H1 (cell line): ENCODE results near the gene VWA5A. TPM values are rescaled to one million over a fixed set of nuclear protein-coding genes. Genes with fewer than 3 reads are reported as not detected.

Experiments
- CTCF ChIA-PET: fragments of 300-600 bp; sonication (Branson Sonifier 250); formaldehyde crosslinking; loops from one replicate; lab custom pipeline; 2021; ENCODE audit not compliant: partially characterized antibody; lab: Charles Lee
- POLR2A ChIA-PET: fragments of 300-600 bp; sonication (Branson Sonifier 250); formaldehyde crosslinking; loops from one replicate; lab custom pipeline; 2021; ENCODE audit warnings: inconsistent platforms; ENCODE audit not compliant: partially characterized antibody; lab: Charles Lee
- DNase-seq, 2 experiments: peaks; one replicate each; pipeline versions ENCODE4 v3.0.0 to v3.0.0-alpha.2; 2010 to 2022; ENCODE audit warnings: low spot score in 2 of 2, low read depth in 1 of 2, mixed read lengths in 1 of 2
- FAIRE-seq: peaks from 2 replicates; lab custom pipeline; 2011; peaks lifted over from hg19 to GRCh38; lab: Jason Lieb, UNC
- H2AFZ ChIP-seq: 2 replicates; pipeline ENCODE4 v1.8.1; 2012; ENCODE audit warnings: low read length, inconsistent platforms
- H2AK5ac ChIP-seq: 2 replicates; pipeline ENCODE4 v1.6.1; 2013; ENCODE audit warnings: low read depth, low read length
- H2BK120ac ChIP-seq: replicated peaks from 2 replicates; pipeline ENCODE3; 2013; ENCODE audit warnings: low read depth, low read length, inconsistent platforms
- H2BK12ac ChIP-seq: 2 replicates; pipeline ENCODE4 v1.6.1; 2013; ENCODE audit warnings: low read depth, low read length
- H2BK15ac ChIP-seq: 2 replicates; pipeline ENCODE4 v1.6.1; 2013; ENCODE audit warnings: low read length
- H2BK20ac ChIP-seq: 2 replicates; pipeline ENCODE4 v1.6.1; 2013; ENCODE audit warnings: low read length
- H2BK5ac ChIP-seq: 2 replicates; pipeline ENCODE4 v1.6.1; 2013; ENCODE audit warnings: low read depth, low read length
- H3K14ac ChIP-seq: 2 replicates; pipeline ENCODE4 v1.6.1; 2013; ENCODE audit warnings: inconsistent platforms; ENCODE audit not compliant: insufficient read length
- H3K18ac ChIP-seq: 2 replicates; pipeline ENCODE4 v1.6.1; 2013; ENCODE audit warnings: low read length; ENCODE audit errors: extremely low read depth
- H3K23ac ChIP-seq: 2 replicates; pipeline ENCODE4 v1.6.1; 2013; ENCODE audit warnings: inconsistent platforms; ENCODE audit not compliant: insufficient read length
- H3K23me2 ChIP-seq: 2 replicates; pipeline ENCODE4 v1.6.1; 2013; ENCODE audit warnings: low read depth, low read length
- H3K27ac ChIP-seq: 2 replicates; pipeline ENCODE4 v1.6.1; 2011; ENCODE audit warnings: low read depth, low read length, inconsistent platforms
- H3K27me3 ChIP-seq, 4 experiments: replicated peaks in 1 of 4; 1 replicate in 1 of 4; 2 replicates in 3 of 4; pipeline versions ENCODE4 v1.6.1 to v1.8.1; 2011 to 2013; ENCODE audit warnings: low read length in 3 of 4, mild to moderate bottlenecking in 3 of 4, inconsistent platforms in 2 of 4, mixed read lengths in 2 of 4, moderate library complexity in 1 of 4; ENCODE audit not compliant: control insufficient read depth in 3 of 4, insufficient read depth in 3 of 4; ENCODE audit errors: extremely low read depth in 1 of 4
- H3K36me3 ChIP-seq, 4 experiments: 2 replicates each; pipeline versions ENCODE4 v1.6.1 to v1.8.1; 2011 to 2013; ENCODE audit warnings: mild to moderate bottlenecking in 4 of 4, low read length in 3 of 4, moderate library complexity in 2 of 4, control low read depth in 1 of 4, inconsistent platforms in 1 of 4; ENCODE audit not compliant: insufficient read depth in 4 of 4, control insufficient read depth in 2 of 4
- H3K4ac ChIP-seq: replicated peaks from 2 replicates; pipeline ENCODE3; 2013; ENCODE audit warnings: low read length, low read depth, mixed read lengths, inconsistent platforms; ENCODE audit not compliant: insufficient read length
- H3K4me1 ChIP-seq, 4 experiments: replicated peaks in 1 of 4; 1 replicate in 1 of 4; 2 replicates in 3 of 4; pipeline versions ENCODE4 v1.6.1 to v1.8.1; 2011 to 2013; ENCODE audit warnings: low read length in 3 of 4, inconsistent platforms in 2 of 4, mixed read lengths in 1 of 4; ENCODE audit not compliant: insufficient read depth in 4 of 4, control insufficient read depth in 3 of 4
- H3K4me2 ChIP-seq, 2 experiments: 2 replicates each; pipeline versions ENCODE4 v1.6.1 to v1.8.1; 2011 to 2013; ENCODE audit warnings: low read depth in 2 of 2, low read length in 2 of 2, control low read depth in 1 of 2, inconsistent platforms in 1 of 2, mild to moderate bottlenecking in 1 of 2; ENCODE audit not compliant: insufficient read depth in 1 of 2
- H3K4me3 ChIP-seq, 4 experiments: fragments of 200-600, 300-600 bp in 1 of 4; sonication (generic), shearing (Covaris generic), sonication (Bioruptor Twin) in 1 of 4; 2 replicates each; pipeline versions ENCODE4 v1.5.1 to v1.8.1; 2011 to 2016; ENCODE audit warnings: low read length in 4 of 4, low read depth in 3 of 4, control low read depth in 2 of 4, inconsistent platforms in 2 of 4, mild to moderate bottlenecking in 2 of 4, mixed read lengths in 1 of 4, moderate library complexity in 1 of 4; ENCODE audit not compliant: insufficient read depth in 2 of 4; ENCODE audit errors: extremely low read depth in 1 of 4
- H3K56ac ChIP-seq: replicated peaks from 2 replicates; pipeline ENCODE3; 2013; ENCODE audit warnings: low read depth, mild to moderate bottlenecking, mixed read lengths, low read length, inconsistent platforms; ENCODE audit not compliant: insufficient read length
- H3K79me1 ChIP-seq: 2 replicates; pipeline ENCODE4 v1.6.1; 2013; ENCODE audit warnings: low read depth, low read length, control low read depth
- H3K79me2 ChIP-seq, 2 experiments: 2 replicates each; pipeline versions ENCODE4 v1.6.1 to v1.8.1; 2012 to 2013; ENCODE audit warnings: low read length in 2 of 2, mild to moderate bottlenecking in 2 of 2, inconsistent platforms in 1 of 2; ENCODE audit not compliant: insufficient read depth in 2 of 2, control insufficient read depth in 1 of 2
- H3K9ac ChIP-seq, 4 experiments: replicated peaks in 1 of 4; 1 replicate in 1 of 4; 2 replicates in 3 of 4; pipeline versions ENCODE4 v1.6.1 to v1.8.1; 2011 to 2013; ENCODE audit warnings: low read depth in 3 of 4, low read length in 3 of 4, control low read depth in 2 of 4, mild to moderate bottlenecking in 2 of 4, moderate library complexity in 2 of 4, inconsistent platforms in 1 of 4; ENCODE audit errors: extremely low read depth in 1 of 4
- H3K9me3 ChIP-seq, 2 experiments: 2 replicates each; pipeline versions ENCODE4 v1.6.1 to v1.8.1; 2012 to 2013; ENCODE audit warnings: mild to moderate bottlenecking in 2 of 2, moderate library complexity in 2 of 2, control low read depth in 1 of 2, inconsistent platforms in 1 of 2, low read depth in 1 of 2, low read length in 1 of 2, mixed read lengths in 1 of 2; ENCODE audit not compliant: insufficient read depth in 2 of 2
- H4K20me1 ChIP-seq, 2 experiments: replicated peaks in 1 of 2; 2 replicates each; pipeline versions ENCODE3 to v1.8.1; 2011 to 2013; ENCODE audit warnings: inconsistent platforms in 2 of 2, low read length in 2 of 2, mild to moderate bottlenecking in 1 of 2; ENCODE audit not compliant: insufficient read depth in 2 of 2, control insufficient read depth in 1 of 2
- H4K5ac ChIP-seq: 2 replicates; pipeline ENCODE4 v1.6.1; 2013; ENCODE audit warnings: low read length, low read depth, mixed read lengths, inconsistent platforms; ENCODE audit not compliant: insufficient read length
- H4K8ac ChIP-seq: 2 replicates; pipeline ENCODE4 v1.8.0; 2013; ENCODE audit warnings: mild to moderate bottlenecking, moderate library complexity, low read length, inconsistent platforms; ENCODE audit not compliant: insufficient read depth; ENCODE audit errors: extremely low read depth
- H4K91ac ChIP-seq: replicated peaks from 2 replicates; pipeline ENCODE3; 2013; ENCODE audit warnings: low read length, mixed read lengths, inconsistent platforms; ENCODE audit not compliant: insufficient read length
- CREB1 ChIP-seq: IDR thresholded peaks from 2 replicates; pipeline ENCODE4 v1.6.1; 2012; ENCODE audit warnings: inconsistent platforms
- GABPA ChIP-seq: IDR thresholded peaks from 2 replicates; pipeline ENCODE4 v1.6.1; 2011; ENCODE audit warnings: mild to moderate bottlenecking, low read length, moderate library complexity, borderline replicate concordance; ENCODE audit not compliant: insufficient read depth
- POLR2A ChIP-seq, 2 experiments: IDR thresholded peaks; 1 replicate in 1 of 2; 2 replicates in 1 of 2; pipeline ENCODE4 v1.6.1; 2011; ENCODE audit warnings: low read depth in 2 of 2, low read length in 2 of 2, mild to moderate bottlenecking in 2 of 2; ENCODE audit errors: control extremely low read depth in 1 of 2
- SIX5 ChIP-seq: IDR thresholded peaks from 2 replicates; pipeline ENCODE4 v1.6.1; 2011; ENCODE audit warnings: mild to moderate bottlenecking, low read depth, low read length
- SP4 ChIP-seq: IDR thresholded peaks from 2 replicates; pipeline ENCODE4 v1.6.1; 2012; ENCODE audit warnings: low read length, inconsistent platforms
- TAF1 ChIP-seq: IDR thresholded peaks from 2 replicates; pipeline ENCODE4 v1.6.1; 2011; ENCODE audit warnings: mild to moderate bottlenecking, low read depth, low read length
- WGBS, 2 experiments: shearing (Covaris generic) in 1 of 2; methylation state at CpG; one replicate each; pipeline versions ENCODE4 v1.1.6 to v1.1.7; 2013 to 2015; ENCODE audit warnings: low lambda C conversion rate in 2 of 2, mixed read lengths in 2 of 2, inconsistent platforms in 1 of 2, low coverage in 1 of 2, missing lambda C conversion rate in 1 of 2; ENCODE audit not compliant: insufficient replicate concordance in 2 of 2, insufficient coverage in 1 of 2, insufficient read length in 1 of 2; ENCODE audit errors: extremely low coverage in 1 of 2, missing lambda C conversion rate in 1 of 2; 5-methylcytosine and 5-hydroxymethylcytosine counted together
- polyA plus RNA-seq, 7 experiments: library from polyadenylated mRNA; depleted of rRNA in 3 of 7; stranded (reverse) in 5 of 7; unstranded in 2 of 7; fragments of >200 nt in 5 of 7; fragments of 200-250 nt in 2 of 7; gene quantifications; 1 replicate in 5 of 7; 2 replicates in 1 of 7; 4 replicates in 1 of 7; pipeline versions ENCODE4 v1.2.1 to v1.2.3, GENCODE V29; 2011 to 2013; ENCODE audit warnings: missing spikeins in 2 of 7, mixed read lengths in 2 of 7
- total RNA-seq: library from RNA; stranded (reverse); fragmentation: NEBNext Ultra II Directional; extraction: Animal tissue kit (Norgen Biotek cat#: 25700); gene quantifications from 2 replicates; pipeline ENCODE4 v1.2.1, GENCODE V29; 2021

The VWA5A gene
- total and polyA plus RNA-seq, 2 of the 8 experiments (the other 6 are each of a cell fraction or from before 2014, with no cell fraction given) = 12.5 to 20.4 TPM

DNA sequence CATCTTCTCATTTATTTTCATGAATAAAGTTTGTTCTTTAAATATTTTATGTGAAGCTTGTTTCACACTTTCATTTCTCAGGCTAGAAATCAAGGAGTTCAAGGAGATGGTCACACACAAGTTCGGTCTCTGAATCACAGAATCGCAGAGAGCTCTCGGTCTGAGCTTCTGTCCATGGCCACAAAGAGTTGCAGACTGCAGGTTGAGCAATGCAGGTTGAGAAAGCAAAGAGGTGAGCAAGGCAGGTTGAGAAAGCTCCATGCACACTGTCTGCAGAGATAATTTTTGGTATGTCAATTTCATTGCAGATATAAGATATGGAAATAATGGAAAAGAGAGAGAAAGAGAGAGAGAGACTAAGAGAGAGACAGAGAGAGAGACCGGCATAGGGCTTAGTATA is 32.9 kb upstream of the VWA5A start:
- Histone ChIP-seq H2BK5ac (no peak overlapping the region), H3K4me3 (no peak overlapping the region), H4K20me1 (no peaks in the 10 kb centered on the region), H3K9me3 (no peaks in the 10 kb centered on the region), H3K79me1 (no peaks in the 10 kb centered on the region), H3K18ac (no peak overlapping the region), H3K23me2 (no peaks in the 10 kb centered on the region), H2BK20ac (no peak overlapping the region), H2BK15ac (no peak overlapping the region), H4K5ac (no peak overlapping the region), H3K27me3 (no peaks in the 10 kb centered on the region), H3K4me2 (no peak overlapping the region), H3K4me1 (peaks cover 0 to 3% (median 0%) of the 10 kb centered on the region in 4 experiments; a peak in 1 of 7 replicates), H3K56ac (no peak overlapping the region), H3K23ac (no peak overlapping the region), H3K79me2 (no peaks in the 10 kb centered on the region), H3K9ac (no peak overlapping the region), H2BK120ac (no peak overlapping the region), H4K91ac (no peak overlapping the region), H2AK5ac (no peak overlapping the region), H3K36me3 (no peaks in the 10 kb centered on the region), H3K27ac (no peak overlapping the region), H2BK12ac (no peak overlapping the region), H3K14ac (no peak overlapping the region), H4K8ac (no peak overlapping the region), H3K4ac (no peak overlapping the region), H2AFZ (no peak overlapping the region)
- DNase-seq (no peak), FAIRE-seq (no peak)
- 91% methylated on average over 4 of the region's 4 CpGs; no CpG with 5 or more reads in 1 of the 2 experiments for WGBS, 2 experiments
- POLR2A ChIA-PET = no interaction called here
- CTCF ChIA-PET = interaction anchor here (0.7 to 4.2 kb wide), 6 partner anchors 9 to 375 kb away, joined by 3 to 43 read pairs (median 3); no protein-coding TSS in a partner anchor
- TF ChIP-seq TAF1 (no peak), CREB1 (no peak), SIX5 (no peak), SP4 (no peak), POLR2A (IDR thresholded peaks at IDR 0.05; ENCODE audit: control extremely low read depth in 1 of 2, low read depth in 2 of 2, low read length in 2 of 2) (no peak), GABPA (no peak)
